GM18517 (cell line): ENCODE measurements around the gene ZNF823.
"Not testable (repeated sequence)": the region's sequence is repeated elsewhere in the genome, so short reads cannot be mapped to it uniquely, and the experiment has no call there.

Source experiments
- ATAC-seq: cut with Tn5 transposase; IDR thresholded peaks from one replicate; pipeline ENCODE4 v1.9.1; 2021; ENCODE audit warnings: mild to moderate bottlenecking, moderate library complexity; ENCODE audit not compliant: unreplicated experiment

The ZNF823 gene

DNA sequence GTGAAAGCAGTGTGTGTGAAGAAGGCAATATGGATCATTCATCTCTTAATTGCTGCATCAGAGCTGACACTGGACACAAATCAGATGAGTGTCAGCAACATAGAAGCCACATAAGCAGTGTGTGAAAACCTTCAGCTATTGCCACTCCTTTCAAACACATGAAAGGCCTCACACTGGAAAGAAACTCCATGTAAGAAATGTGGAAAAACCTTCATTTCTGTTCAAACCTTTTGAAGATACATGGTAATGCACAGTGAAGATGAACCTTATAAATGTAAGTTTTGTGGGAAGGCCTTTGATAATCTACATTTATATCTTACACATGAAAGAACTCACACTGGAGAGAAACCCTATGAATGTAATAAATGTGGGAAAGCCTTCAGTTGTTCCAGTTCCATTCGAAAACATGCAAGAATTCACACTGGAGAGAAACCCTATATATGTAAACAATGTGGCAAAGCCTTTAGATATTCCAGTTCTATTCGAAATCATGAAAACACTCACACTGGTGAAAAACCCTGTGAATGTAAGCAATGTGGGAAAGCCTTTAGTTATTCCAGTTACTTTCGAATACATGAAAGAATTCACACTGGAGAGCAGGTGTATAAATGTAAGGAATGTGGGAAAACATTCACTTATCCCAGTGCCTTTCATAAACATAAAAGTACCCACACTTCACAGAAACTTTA is 53.6 kb downstream of the ZNF823 start:
- ATAC-seq: no peak

DNA sequence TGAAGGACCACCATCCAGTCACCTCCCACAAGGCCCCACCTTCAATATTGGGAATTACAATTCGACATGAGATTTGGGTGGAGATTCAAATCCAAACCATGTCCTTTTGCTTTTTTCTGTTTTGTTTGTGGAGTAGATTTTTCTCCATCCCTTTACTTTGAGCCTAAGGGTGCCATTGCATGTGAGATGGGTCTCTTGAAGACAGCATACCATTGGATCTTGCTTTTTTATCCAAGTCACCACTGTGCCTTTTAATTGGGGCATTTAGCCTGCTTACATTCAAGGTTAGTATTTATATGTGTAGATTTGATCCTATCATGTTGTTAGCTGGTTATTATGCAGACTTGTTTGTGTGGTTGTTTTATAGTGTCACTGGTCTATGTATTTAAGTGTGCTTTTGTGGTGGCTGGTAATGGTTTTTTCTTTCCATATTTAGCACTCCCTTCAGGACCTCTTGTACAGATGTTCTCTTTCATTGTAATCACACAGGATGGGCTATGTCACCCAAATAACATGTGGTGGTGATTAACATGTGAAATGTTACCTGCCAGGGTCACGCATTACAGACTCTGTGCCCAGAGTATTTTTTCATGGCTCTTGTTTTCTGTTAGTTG is 58.0 kb downstream of the ZNF823 start:
- ATAC-seq: no peak

DNA sequence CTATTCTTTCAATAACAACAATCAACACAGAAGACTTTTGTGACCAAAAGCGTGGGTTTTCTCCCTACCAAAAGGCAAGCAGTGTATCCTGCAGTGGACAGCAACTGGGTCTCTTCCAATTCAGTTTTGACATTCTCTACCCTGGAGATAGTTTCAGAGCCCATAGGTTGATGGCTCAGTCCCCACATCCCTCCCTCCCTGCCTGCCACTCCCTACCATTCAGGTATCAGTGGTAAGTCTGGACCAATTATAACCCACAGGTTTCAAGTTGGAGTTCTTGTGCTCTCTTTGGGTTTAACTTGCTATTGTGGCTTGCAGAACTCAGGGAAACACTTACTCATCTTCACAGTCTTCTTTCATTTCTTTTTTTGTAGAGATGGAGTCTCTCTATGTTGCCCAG is 60.2 kb downstream of the ZNF823 start:
- no peak for ATAC-seq

DNA sequence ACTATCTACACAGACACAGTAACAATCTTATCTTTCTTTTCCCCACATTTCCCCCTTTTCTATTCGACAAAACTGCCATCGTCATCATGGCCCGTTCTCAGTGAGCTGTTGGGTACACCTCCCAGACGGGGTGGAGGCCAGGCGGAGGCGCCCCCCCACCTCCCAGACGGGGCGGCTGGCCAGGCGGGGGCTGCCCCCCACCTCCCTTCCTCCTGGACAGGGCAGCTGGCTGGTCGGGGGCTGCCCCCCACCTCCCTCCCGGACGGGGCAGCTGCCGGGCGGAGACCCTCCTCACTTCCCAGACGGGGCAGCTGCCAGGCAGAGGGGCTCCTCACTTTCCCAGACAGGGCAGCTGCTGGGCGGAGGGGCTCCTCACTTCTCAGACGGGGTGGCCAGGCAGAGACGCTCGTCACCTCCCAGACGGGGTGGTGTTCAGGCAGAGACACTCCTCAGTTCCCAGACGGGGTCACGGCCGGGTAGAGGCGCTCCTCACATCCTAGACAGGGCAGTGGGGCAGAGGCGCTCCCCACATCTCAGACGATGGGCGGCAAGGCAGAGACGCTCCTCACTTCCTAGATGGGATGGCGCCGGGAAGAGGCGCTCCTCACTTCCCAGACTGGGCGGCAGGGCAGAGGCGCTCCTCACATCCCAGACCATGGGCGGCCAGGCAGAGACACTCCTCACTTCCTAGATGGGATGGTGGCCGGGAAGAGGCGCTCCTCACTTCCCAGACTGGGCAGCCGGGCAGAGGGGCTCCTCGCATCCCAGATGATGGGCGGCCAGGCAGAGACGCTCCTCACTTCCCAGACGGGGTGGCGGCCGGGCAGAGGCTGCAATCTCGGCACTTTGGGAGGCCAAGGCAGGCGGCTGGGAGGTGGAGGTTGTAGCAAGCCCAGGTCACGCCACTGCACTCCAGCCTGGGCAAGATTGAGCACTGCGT is 61.8 kb downstream of the ZNF823 start:
- not testable (repeated sequence) for ATAC-seq

DNA sequence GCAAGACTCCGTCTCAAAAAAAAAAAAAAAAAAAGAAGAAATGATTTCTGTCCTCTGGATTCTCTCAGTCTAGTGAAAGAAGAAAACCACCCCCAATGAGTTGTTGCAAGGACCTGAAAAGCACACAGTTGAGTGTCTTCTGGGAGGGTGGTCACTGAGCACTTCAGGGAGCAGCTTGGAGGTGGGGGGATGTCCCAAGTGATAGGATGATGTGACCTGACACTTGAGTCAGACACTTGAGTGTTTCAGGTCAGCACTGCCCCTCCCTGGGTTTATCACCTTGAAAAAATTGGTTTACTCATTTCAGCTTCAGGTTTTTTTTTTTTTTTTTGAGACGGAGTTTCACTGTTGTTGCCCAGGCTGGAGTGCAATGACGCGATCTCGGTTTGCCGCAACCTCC is 63.2 kb downstream of the ZNF823 start:
- no peak for ATAC-seq

DNA sequence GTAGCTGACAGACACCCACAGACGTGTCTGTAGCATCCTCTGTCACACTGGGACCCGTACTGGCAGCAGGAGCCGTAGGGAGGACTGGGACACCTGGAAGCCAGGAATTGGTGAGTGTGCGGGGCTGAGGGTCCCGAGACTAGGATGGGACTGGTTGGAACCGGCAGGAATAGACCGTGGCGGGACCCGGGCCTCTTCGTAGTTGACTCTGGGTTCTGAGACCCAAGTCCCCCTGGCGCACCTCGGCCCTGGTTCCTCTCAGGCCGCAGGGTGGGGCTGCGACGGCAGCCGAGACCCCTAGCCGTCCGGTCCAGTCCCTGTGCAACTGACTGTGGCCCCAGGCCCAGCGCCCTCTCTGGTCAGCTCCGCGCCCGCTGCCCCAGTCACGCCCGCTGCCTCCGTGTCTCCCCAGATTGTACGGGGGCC is 64.7 kb downstream of the ZNF823 start:
- no peak for ATAC-seq

DNA sequence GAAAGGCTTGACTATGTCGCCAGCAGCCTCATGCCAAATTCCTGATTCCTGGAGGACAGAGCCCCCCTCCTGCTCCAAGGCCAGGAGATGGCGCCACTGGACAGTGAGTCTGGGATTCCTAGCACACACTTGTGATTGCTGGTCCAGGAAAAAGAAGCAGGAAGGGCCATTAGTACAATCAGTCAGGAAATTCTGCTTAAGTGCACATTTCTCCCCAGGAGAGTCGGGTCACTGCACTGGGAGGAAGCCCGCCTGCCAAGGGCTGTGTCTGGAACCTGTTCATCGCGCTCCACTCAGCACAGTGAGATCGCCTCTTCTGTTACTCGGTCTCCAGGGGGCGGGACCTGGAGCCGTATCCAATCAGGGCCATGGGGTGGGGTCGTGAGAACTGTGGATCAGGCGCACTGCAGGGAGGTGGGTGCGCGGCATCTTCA is 65.1 kb downstream of the ZNF823 start:
- no peak for ATAC-seq
